ENCODE results near the gene TRABD.

DNA sequence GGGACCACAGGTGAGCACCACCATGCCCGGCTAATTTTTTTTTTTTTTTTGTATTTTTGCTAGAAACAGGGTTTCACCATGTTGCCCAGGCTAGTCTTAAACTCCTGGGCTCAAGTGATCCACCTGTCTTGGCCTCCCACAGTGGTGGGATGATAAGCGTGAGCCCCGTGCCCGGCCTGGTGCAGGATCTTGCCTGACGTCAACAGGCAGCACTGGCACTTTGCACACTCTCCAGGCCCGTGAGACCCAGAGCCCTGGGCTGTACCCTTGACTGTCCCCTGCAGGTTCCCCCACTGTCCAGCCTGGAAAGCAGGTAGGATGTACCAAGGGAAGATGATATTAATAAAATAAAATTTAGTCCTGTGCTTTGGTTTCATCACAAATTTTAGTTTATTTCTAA, 44.3 kb upstream of the TRABD start:
- TF ChIP-seq BHLHE40 (IDR thresholded peaks at IDR 0.05; ENCODE audit: borderline replicate concordance) (no peak), ZNF384 (IDR thresholded peaks at IDR 0.05) (no peak), L3MBTL2 (conservative IDR thresholded peaks at IDR 0.05) (no peak), SUZ12 (IDR thresholded peaks at IDR 0.05) (no peak), FOXM1 (IDR thresholded peaks at IDR 0.05; ENCODE audit: borderline replicate concordance) (no peak), NFRKB (IDR thresholded peaks at IDR 0.05) (no peak), TARDBP (IDR thresholded peaks at IDR 0.05) (no peak), FOXK2 (IDR thresholded peaks at IDR 0.05) (no peak), SP1 (IDR thresholded peaks at IDR 0.05) (no peak)
